DND-41 (cell line): Measurements from ENCODE around the gene WNT2.
"Not testable (repeated sequence)": the region's sequence is repeated elsewhere in the genome, so short reads cannot be mapped to it uniquely, and the experiment has no call there.

Experiments used
- ATAC-seq: fragments of 200-7000 bp; cut with Tn5 transposase; 3 replicates; pipeline ENCODE4 v1.9.1; 2021; ENCODE audit warnings: low read depth; ENCODE audit not compliant: insufficient read depth
- DNase-seq: peaks from one replicate; pipeline ENCODE4 v3.0.0-alpha.2; 2020
- H2AFZ ChIP-seq: 2 replicates; pipeline ENCODE4 v1.6.0; 2012; ENCODE audit warnings: low read depth, low read length
- H3K27ac ChIP-seq: 2 replicates; pipeline ENCODE4 v1.5.1; 2012; ENCODE audit warnings: low read length, inconsistent platforms
- H3K27me3 ChIP-seq: fragments of 200-600 bp; sonication (generic); 2 replicates; pipeline ENCODE4 v1.6.0; 2012; ENCODE audit warnings: low read length, mild to moderate bottlenecking, inconsistent platforms; ENCODE audit not compliant: insufficient read depth, poor library complexity
- H3K36me3 ChIP-seq: 2 replicates; pipeline ENCODE4 v1.5.1; 2012; ENCODE audit warnings: low read length, inconsistent platforms; ENCODE audit not compliant: insufficient read depth
- H3K4me1 ChIP-seq: 2 replicates; pipeline ENCODE4 v1.5.1; 2012; ENCODE audit warnings: mild to moderate bottlenecking, low read length; ENCODE audit not compliant: insufficient read depth
- H3K4me2 ChIP-seq: 2 replicates; pipeline ENCODE4 v1.6.0; 2012; ENCODE audit warnings: mild to moderate bottlenecking, moderate library complexity, low read length, inconsistent platforms; ENCODE audit not compliant: insufficient read depth
- H3K4me3 ChIP-seq, 2 experiments: fragments of 200-600 bp in 1 of 2; shearing (Covaris generic) in 1 of 2; 2 replicates each; pipeline ENCODE4 v1.5.1; 2012 to 2016; ENCODE audit warnings: inconsistent platforms in 2 of 2, low read length in 2 of 2, mild to moderate bottlenecking in 2 of 2, low read depth in 1 of 2, moderate library complexity in 1 of 2
- H3K79me2 ChIP-seq: 2 replicates; pipeline ENCODE4 v1.6.0; 2012; ENCODE audit warnings: low read length, inconsistent platforms; ENCODE audit not compliant: insufficient read depth
- H3K9ac ChIP-seq: 2 replicates; pipeline ENCODE4 v1.6.0; 2012; ENCODE audit warnings: low read depth, mild to moderate bottlenecking, inconsistent platforms, low read length, moderate library complexity
- H3K9me3 ChIP-seq: 2 replicates; pipeline ENCODE4 v1.5.1; 2012; ENCODE audit warnings: low read length, moderate library complexity, mild to moderate bottlenecking, inconsistent platforms; ENCODE audit not compliant: insufficient read depth, severe bottlenecking
- H4K20me1 ChIP-seq: 2 replicates; pipeline ENCODE4 v1.6.0; 2012; ENCODE audit warnings: low read length; ENCODE audit not compliant: insufficient read depth
- EZH2 ChIP-seq: IDR thresholded peaks from 3 replicates; pipeline ENCODE4 v1.6.1; 2012; ENCODE audit warnings: borderline replicate concordance, low read depth, mild to moderate bottlenecking, moderate library complexity, low read length, inconsistent platforms; ENCODE audit not compliant: severe bottlenecking
- TF ChIP-seq, protein P1 (sequence below): IDR thresholded peaks from 2 replicates; pipeline ENCODE4 v1.5.1; 2012; ENCODE audit warnings: borderline replicate concordance, low read length, moderate library complexity, mild to moderate bottlenecking; ENCODE audit not compliant: poor library complexity, severe bottlenecking; ENCODE audit errors: extremely low read depth

Gene WNT2

DNA sequence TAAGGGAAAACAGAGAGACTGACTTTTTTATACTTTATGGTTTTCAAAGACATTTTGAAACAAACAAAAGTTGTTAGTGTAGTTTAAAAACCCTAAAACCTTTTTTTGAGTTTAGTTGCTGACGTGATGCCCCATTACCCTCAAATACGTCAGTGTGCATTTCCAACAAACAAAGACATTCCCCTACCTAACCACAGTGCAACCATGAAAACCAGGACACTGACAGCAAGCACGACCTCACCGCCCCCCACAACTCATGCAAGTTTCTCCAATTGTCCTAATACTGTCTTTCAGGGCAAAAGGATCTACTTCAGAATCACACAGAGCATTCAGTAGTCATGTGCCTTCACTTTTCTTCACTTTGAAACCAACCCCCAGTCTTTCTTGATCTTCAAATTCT is 75.0 kb downstream of the WNT2 start:
- H3K9ac ChIP-seq = no peak overlapping the region
- no peak overlapping the region for H3K27ac ChIP-seq
- no peaks in the 10 kb centered on the region for H3K9me3 ChIP-seq
- H3K4me3 ChIP-seq = no peak overlapping the region
- no peak overlapping the region for H2AFZ ChIP-seq
- no peaks in the 10 kb centered on the region for H3K79me2 ChIP-seq
- peaks cover 7% of the 10 kb centered on the region for H3K27me3 ChIP-seq
- no peak for DNase-seq
- H3K36me3 ChIP-seq = no peaks in the 10 kb centered on the region
- TF ChIP-seq EZH2 = no peak
- TF ChIP-seq, protein P1, sequence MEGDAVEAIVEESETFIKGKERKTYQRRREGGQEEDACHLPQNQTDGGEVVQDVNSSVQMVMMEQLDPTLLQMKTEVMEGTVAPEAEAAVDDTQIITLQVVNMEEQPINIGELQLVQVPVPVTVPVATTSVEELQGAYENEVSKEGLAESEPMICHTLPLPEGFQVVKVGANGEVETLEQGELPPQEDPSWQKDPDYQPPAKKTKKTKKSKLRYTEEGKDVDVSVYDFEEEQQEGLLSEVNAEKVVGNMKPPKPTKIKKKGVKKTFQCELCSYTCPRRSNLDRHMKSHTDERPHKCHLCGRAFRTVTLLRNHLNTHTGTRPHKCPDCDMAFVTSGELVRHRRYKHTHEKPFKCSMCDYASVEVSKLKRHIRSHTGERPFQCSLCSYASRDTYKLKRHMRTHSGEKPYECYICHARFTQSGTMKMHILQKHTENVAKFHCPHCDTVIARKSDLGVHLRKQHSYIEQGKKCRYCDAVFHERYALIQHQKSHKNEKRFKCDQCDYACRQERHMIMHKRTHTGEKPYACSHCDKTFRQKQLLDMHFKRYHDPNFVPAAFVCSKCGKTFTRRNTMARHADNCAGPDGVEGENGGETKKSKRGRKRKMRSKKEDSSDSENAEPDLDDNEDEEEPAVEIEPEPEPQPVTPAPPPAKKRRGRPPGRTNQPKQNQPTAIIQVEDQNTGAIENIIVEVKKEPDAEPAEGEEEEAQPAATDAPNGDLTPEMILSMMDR = no peak
- no peak overlapping the region for H3K4me2 ChIP-seq
- H3K4me1 ChIP-seq = no peaks in the 10 kb centered on the region
- no peak for ATAC-seq
- no peaks in the 10 kb centered on the region for H4K20me1 ChIP-seq

DNA sequence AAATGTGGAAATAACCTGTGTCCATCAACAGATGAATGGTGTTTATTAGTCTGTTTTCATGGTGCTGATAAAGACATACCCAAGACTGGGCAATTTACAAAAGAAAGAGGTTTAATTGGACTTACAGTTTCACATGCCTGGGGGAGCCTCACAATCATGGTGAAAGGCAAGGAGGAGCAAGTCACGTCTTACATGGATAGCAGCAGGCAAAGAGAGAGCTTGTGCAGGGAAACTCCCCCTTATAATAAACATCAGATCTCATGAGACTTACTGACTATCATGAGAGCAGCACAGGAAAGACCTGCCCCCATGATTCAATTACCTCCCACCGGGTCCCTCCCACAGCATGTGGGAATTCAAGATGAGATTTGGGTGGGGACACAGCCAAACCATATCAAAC is 77.2 kb downstream of the WNT2 start:
- DNase-seq, H3K4me3 ChIP-seq, H3K36me3 ChIP-seq, H3K27me3 ChIP-seq, H3K79me2 ChIP-seq, H3K9ac ChIP-seq, H3K4me2 ChIP-seq, H2AFZ ChIP-seq, H3K9me3 ChIP-seq, H4K20me1 ChIP-seq, H3K4me1 ChIP-seq, ATAC-seq, H3K27ac ChIP-seq: not testable (repeated sequence)

DNA sequence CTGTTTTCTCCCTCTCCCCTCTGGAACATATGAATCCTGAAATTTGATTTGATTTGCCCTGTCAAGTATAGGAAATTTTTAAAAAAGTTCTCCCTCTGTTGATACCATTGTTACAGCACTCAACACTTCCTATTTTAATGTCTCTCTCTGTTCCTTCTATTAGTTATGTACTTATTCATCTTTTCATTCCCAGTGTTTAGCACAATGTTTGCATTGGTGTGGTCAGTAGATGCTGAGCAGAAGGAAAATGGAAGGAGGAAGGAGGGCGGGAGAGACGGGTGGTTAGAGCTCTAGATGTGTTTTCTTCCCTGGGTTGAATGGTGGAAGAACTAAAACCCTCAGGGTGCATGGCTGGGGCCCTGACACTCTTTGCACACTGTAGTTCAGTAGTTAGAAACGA is 79.5 kb downstream of the WNT2 start:
- no peak for DNase-seq
- ATAC-seq = no peak
- H3K9me3 ChIP-seq = no peaks in the 10 kb centered on the region
- H3K36me3 ChIP-seq = no peaks in the 10 kb centered on the region
- H2AFZ ChIP-seq = no peak overlapping the region
- no peaks in the 10 kb centered on the region for H3K79me2 ChIP-seq
- no peak overlapping the region for H3K4me3 ChIP-seq
- no peak overlapping the region for H3K27ac ChIP-seq
- no peaks in the 10 kb centered on the region for H4K20me1 ChIP-seq
- TF ChIP-seq EZH2 = no peak
- TF ChIP-seq, protein P1 = no peak
- H3K9ac ChIP-seq = no peak overlapping the region
- H3K27me3 ChIP-seq = no peaks in the 10 kb centered on the region
- H3K4me1 ChIP-seq = no peaks in the 10 kb centered on the region
- H3K4me2 ChIP-seq = no peak overlapping the region

DNA sequence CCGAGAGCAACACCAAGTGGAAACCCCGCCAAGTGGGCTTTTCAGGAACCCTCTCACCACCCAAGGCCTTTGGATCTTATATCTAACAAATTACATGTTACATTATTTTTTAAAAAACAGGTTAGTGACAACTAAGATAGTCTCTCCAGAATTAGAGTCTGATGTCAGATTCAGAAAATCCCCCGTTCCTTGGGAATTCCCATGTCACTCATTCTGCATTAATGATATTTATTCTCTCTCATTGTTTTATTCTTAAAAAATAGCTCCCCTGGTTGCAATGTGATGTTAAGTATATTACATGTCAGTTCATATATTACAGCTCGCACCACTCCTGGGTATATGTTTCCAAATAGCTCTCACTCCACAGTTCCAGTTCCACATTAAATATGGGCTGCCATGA is 81.8 kb downstream of the WNT2 start:
- Histone ChIP-seq H4K20me1 (no peaks in the 10 kb centered on the region), H2AFZ (no peak overlapping the region), H3K36me3 (no peaks in the 10 kb centered on the region), H3K9ac (no peak overlapping the region), H3K27ac (no peak overlapping the region), H3K9me3 (no peaks in the 10 kb centered on the region), H3K4me1 (no peaks in the 10 kb centered on the region), H3K79me2 (no peaks in the 10 kb centered on the region), H3K27me3 (no peaks in the 10 kb centered on the region), H3K4me2 (no peak overlapping the region), H3K4me3 (no peak overlapping the region)
- ATAC-seq (no peak), DNase-seq (no peak)
- TF ChIP-seq, protein P1 = no peak
- TF ChIP-seq EZH2 = no peak
